GM21367 (cell line): ENCODE data around the gene ESCO1.

Experiments used
- ATAC-seq: cut with Tn5 transposase; IDR thresholded peaks from one replicate; pipeline ENCODE4 v1.9.1; 2021; ENCODE audit not compliant: unreplicated experiment

The ESCO1 gene

GRCh38 chr18:21490748-21491147 is 109.8 kb downstream of the ESCO1 start:
- no peak for ATAC-seq

GRCh38 chr18:21489919-21490495 is 110.5 kb downstream of the ESCO1 start:
- ATAC-seq = no peak

- ATAC-seq = no peak
Measured at GRCh38 chr18:21489119-21489750, 111.3 kb downstream of the ESCO1 start.

GRCh38 chr18:21486905-21487437 is 113.5 kb downstream of the ESCO1 start:
- ATAC-seq = no peak

GRCh38 chr18:21484851-21485636 is 115.5 kb downstream of the ESCO1 start:
- ATAC-seq = no peak

GRCh38 chr18:21483051-21483450 is 117.5 kb downstream of the ESCO1 start:
- no peak for ATAC-seq

GRCh38 chr18:21481739-21482138 is 118.8 kb downstream of the ESCO1 start:
- ATAC-seq = no peak

- ATAC-seq = no peak
Measured at GRCh38 chr18:21479721-21480120, 120.8 kb downstream of the ESCO1 start.
